Measurements from ENCODE around the gene IL4R.
"Not testable (repeated sequence)": the region's sequence is repeated elsewhere in the genome, so short reads cannot be mapped to it uniquely, and the experiment has no call there.

Gene IL4R

DNA sequence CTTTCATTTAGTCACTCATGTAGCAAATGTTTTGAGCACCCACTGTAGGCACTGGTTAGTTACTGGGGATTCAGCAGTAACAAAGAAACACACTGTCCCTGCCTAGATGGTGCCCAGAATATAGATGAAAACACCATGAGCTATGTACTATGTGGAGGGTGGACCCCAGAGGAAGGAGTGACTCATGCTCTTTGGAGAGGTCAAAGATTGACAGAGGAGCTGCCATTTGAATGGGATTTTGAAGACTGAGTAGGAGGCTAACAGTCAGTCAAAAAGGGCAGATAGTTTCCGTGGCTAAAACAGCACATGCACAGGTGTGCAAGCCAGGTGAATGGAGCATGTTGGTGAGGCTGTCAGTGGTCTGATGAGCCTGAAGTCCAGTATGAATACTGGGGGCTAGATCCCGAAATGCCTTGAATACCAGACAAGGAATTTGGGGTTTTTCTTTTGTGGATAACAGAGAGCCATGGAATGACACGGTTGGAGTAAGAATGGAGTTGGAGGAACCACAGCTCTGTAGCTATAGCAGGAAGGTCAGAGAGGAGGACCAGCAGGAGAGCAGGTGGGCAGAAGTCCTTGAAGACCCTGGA is 94.3 kb downstream of the IL4R start:
- no peak for DNase-seq

GRCh38 chr16:27408602-27409031 is 94.8 kb downstream of the IL4R start:
- DNase-seq: no peak

GRCh38 chr16:27409958-27410357 is 96.2 kb downstream of the IL4R start:
- not testable (repeated sequence) for DNase-seq

- no peak for DNase-seq
Observed at GRCh38 chr16:27410761-27411160, 97.0 kb downstream of the IL4R start.

DNA sequence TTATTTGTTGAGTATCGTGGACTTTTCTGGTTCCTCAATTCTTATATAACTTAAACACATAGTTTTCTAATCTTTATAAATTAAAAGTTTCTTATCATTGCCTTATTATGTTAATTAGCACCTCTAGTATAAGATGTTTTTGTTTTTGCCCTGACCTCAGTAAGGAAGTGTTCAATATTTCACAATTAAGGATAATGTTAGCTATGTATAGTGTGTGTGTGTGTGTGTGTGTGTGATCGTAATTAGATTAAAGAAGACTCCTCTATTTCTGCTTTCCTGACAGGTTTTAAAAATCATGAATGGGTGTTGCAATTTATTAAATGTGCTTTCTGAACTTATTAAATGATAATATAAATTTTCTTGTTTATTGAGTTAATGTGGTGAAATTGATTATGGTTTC is 100.2 kb downstream of the IL4R start:
- no peak for DNase-seq

All from COR-L47 (cell line).